Activated CD4-positive, alpha-beta T cell treated with anti-CD3 and anti-CD28 coated beads, Interleukin-2, amount 50 U/mL, for 4 hours (primary cell): ENCODE measurements around the gene CEP128.

Experiments
- DNase-seq, 2 experiments: peaks; one replicate each; pipeline ENCODE4 v3.0.0-alpha.2; 2020

The CEP128 gene

GRCh38 chr14:80587096-80587724 is 354.3 kb downstream of the CEP128 start:
- no peak for DNase-seq

GRCh38 chr14:80586131-80586530 is 355.4 kb downstream of the CEP128 start:
- DNase-seq = no peak

- DNase-seq = no peak
Measured at GRCh38 chr14:80585506-80585835, 356.1 kb downstream of the CEP128 start.

DNA sequence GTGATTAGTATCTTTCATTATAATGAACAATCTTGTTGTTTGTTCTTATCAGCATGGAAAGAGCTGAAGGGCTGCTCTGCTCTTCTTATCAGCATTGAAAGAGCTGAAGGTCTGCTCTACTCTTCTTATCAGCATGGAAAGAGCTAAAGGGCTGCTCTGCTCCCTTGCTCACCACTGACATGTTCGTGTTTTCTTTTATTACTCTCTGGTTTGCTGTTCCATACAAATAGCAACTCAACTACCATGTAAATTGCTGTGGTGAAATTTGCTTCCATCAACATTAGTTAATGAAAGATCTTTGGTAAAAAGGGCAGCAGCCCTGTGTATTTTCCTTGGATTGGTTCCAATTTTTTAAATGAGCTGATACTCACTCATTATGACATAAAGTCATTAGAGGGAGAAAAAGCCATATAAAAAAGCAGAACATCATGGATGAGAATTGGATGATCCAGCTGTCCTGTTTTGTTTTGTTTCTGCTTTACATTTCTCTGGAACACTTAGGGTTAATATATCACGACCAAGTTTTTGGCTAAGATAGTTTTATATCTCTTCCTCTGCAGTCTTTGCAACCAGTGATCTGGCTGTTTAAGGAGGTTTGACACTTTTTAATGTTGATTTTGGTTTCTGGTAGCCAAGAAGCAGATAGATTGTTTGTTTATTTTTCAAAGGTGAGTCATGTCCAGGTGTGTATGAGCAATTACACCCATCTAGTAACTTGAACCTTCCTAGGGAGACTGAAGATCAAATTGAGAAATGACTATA is 356.6 kb downstream of the CEP128 start:
- no peak for DNase-seq

DNA sequence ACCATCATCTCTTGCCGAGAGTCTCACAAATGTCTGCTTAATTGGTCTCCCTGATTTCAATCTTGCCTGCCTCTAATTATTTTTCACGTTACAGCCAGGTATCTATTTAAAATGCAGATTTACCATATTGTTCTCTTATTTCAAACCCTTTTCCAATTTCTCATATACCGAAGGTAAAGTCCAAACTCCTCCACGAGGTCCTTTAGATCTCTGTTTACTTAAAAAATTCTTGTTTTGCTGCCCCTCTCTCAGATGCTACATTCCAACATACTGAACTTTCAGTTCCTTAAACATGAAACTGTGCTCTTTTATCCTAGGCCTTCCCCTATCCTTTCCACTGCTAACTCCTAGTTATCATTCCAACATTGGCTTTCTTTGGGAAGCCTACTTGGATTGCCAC is 363.9 kb downstream of the CEP128 start:
- no peak for DNase-seq

DNA sequence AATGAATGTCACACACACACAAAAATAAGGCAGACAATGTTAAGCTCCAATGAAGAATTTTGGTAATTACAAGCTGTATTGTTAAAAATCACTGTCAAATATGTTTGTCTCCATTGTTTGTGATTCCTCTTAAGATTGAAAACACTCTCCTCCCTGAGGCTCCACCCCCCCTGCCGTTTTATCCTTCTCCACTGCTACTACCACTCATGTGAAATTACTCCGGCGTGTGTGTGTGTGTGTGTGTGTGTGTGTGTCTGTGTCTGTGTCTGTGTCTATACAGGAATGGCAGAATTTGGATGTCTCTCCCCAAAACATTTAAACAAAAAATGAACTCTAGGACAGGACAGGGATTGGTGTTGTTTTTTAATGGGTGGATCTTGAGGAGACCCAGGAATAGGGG is 365.1 kb downstream of the CEP128 start:
- no peak for DNase-seq

- no peak for DNase-seq
Measured at GRCh38 chr14:80575763-80576162, 365.8 kb downstream of the CEP128 start.

- DNase-seq = no peak
Measured at GRCh38 chr14:80572666-80573065, 368.9 kb downstream of the CEP128 start.

DNA sequence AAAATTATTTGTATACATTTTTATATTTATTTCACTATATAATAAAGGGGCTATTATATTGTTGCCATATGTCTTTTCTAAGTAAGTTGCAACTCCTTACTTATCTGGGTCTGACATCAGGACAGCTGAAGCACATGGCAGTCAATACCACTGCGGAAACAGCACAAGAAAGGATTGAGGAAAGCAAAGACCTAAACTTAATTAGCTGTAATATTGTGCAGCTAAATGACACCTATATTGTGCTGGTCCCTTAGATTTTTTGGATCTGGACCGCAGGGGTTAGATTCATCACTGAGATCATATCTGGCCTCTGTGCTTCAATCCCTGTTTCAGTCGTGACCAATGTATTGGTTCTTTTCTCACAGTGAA is 370.6 kb downstream of the CEP128 start:
- no peak for DNase-seq

GRCh38 chr14:80567905-80568536 is 373.5 kb downstream of the CEP128 start:
- no peak for DNase-seq

DNA sequence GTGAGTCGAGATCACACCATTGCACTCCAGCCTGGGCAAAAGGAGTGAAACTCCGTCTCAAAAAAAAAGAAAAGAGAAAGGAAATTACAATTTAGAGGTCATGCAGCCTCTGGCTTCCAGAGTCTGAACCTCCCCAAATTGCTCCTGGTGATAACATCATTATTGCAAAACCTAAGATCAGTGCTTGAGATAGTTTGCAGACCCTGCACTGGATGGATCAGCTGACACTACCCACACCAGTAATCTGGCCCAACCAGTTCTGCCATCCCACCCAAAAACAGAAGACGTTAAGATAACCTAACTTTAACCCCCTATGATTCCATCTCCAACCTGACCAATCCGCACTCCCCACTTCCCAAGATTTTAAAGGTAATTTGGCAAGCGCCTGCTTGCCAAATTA is 376.5 kb downstream of the CEP128 start:
- DNase-seq = no peak

DNA sequence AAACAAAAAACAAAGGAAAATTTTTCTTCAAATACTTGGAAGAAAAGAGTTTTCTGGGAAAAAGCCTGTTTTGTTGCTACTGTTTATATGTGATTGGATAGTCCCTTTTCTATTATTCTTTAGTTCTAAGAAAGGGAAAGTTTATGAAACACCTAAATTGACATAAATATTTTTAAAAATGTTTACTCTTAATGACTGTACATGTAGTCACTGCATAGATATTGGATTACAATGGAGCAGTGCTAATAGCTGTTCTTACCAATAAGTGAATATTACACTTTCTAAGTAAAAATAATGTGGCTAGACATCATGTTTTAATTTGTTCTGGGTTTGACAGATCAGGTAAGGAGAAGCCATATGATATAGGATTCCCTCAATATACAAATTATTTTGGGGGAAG is 377.5 kb downstream of the CEP128 start:
- no peak for DNase-seq

GRCh38 chr14:80560800-80561657 is 380.5 kb downstream of the CEP128 start:
- no peak for DNase-seq

DNA sequence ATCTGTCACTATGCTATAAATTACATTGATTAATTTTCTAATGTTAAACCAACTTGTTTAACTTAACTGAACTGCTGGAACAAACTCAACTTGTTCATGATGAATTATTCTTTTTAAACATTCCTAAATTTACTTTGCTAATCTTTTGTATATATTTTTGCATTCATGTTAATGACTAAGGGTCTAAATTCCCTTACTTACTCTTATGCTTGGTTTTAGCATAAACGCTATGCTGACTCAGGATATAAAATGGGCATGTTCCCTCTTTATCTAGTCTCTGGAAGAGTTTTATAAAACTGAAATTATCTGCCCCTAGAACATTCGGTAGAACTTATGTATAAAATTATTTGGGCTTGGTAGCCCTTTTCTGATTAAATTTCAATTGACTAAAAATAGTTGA is 387.4 kb downstream of the CEP128 start:
- DNase-seq = no peak

GRCh38 chr14:80549141-80549540 is 392.4 kb downstream of the CEP128 start:
- no peak for DNase-seq

DNA sequence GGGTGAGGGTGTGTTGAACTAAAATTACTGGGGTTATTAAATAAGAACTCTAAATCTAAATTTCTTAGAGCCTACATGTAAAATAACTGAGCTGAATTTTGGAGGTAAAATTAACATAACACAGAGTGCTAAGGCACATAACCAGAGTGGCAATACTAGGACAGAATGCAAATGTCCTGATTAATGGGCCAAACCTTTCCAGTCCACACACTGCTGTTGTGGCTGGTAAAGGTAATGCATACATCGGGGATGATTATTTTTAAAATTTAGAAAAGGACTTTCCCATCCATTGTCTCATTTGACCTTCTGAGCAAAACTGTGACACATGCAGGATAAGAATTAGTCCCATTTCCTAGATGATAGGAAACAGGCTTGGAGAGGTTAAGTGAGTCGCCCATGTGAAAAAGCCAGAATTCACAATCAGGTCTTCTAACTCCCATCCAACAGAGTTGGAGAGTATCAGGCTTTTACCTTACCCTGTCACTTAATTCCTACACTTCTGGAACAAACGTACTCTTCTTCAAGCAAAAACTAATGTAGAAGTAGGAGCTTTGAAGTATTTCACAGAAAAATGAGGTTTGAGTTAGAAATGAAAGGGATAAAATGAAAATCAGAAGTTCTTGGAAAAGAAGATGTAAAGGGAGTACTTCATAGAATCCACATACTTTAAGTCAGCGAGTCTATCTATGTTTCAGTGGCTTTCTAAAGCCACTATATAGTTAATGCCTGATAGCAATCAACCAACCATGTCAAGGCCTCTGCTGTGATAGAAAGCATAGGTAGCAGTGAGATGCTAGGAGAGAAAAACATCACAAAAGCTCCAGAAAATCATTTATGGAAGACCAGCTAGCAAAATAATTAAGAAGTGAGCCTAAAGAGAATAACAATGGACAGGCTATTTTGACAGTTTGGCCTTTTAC is 395.3 kb downstream of the CEP128 start:
- no peak for DNase-seq

GRCh38 chr14:80544366-80544765 is 397.2 kb downstream of the CEP128 start:
- DNase-seq = no peak

GRCh38 chr14:80543211-80543610 is 398.3 kb downstream of the CEP128 start:
- DNase-seq = no peak

DNA sequence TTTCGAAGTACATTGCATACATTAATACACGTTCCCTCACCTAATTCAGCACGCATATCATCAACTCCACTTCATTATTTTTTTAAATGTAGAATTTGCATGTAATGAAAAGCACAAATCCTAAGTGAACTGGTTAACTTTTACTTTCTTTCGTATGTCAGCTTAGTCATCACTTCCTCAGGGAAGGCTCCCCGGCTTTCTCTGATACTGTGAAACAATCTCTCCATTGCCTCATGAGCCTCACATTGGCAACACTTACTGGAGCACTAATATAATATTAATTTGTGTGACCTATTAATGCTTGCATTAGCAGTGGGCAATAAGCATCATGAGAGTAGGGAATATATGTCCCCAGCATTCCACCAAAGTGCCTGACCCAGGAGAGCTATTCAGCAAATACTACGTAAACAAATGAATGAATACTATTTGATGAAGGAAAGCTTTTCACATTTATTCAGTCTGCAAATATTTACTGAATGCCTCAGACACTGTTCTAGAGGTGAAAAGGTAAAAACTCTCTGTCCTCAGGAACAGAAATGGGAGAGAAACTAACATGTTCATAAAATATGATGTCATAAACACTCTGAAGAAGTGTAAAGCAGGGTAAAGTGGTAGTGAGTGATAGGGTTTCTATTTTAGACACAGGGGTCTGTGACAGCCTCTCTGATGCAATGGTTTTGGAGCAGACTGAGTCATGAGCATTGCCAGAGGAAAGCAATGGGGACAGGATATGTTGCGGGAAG is 402.7 kb downstream of the CEP128 start:
- DNase-seq = no peak

GRCh38 chr14:80537626-80538025 is 403.9 kb downstream of the CEP128 start:
- no peak for DNase-seq

DNA sequence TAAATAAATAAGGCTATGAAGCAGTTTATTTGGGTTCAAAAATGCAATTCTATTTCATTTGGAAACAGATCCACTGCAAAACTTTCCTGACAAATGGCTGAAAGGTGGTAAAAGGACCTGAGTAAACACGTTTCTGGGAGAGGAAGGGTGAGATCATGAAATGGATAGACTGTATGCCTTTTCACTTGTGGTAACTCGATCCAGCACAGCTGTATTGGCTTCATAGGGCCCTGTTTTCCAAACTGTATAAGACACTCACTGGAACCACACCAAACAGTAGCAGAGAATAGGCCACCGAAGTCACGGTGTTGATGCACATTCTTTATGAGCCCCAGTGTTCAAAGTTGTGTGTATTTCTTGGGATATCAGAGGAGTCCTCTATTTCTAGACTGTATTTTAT is 405.1 kb downstream of the CEP128 start:
- no peak for DNase-seq

DNA sequence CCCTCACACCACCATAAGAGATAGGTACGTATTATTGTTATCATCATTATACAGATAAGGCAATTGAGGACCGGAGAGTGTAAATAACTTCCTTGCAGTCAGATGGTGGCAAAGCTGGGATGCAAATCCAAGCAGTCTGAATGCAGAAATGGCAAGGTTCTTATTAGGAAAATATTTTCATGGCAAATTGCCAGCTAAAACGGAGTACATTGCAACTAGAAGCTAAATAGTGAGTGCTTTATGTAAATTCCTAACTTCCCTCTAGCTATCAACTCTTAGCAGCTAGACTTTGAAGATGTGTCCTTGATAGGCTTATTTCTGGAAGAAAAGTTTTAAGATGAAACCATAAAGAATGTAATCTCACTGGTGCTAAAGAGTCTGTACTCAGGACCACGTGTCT is 406.4 kb downstream of the CEP128 start:
- DNase-seq = no peak
